Right ventricle myocardium inferior (tissue), 1 donor: Measurements from ENCODE around the gene SH3TC1. TPM values are rescaled to one million over a fixed set of nuclear protein-coding genes. Genes with fewer than 3 reads are reported as not detected.

Experiments used
- ATAC-seq: fragments of 200-7000 bp; cut with Tn5 transposase; one replicate; pipeline ENCODE4 v1.9.1; 2020; ENCODE audit warnings: mild to moderate bottlenecking, moderate library complexity
- DNase-seq: peaks from one replicate; pipeline ENCODE4 v3.0.0; 2021; ENCODE audit errors: missing footprints
- intact Hi-C: fragments of 100-400 bp; cut with DNase I; formaldehyde crosslinking; loops from one replicate; pipeline ENCODE4 v1.11.0; 2022
- total RNA-seq: library from RNA; stranded (reverse); fragmentation: NEBNext Ultra II Directional; extraction: Animal tissue kit (Norgen Biotek cat#: 25700); gene quantifications from one replicate; pipeline ENCODE4 v1.2.1, GENCODE V29; 2021
- donor health status: DM: no; HTN: yes; CAD: no; lungs with severe emphysema.

The SH3TC1 gene
- total RNA-seq, 1 donor from 2014 or later: 11.2 TPM

GRCh38 chr4:8233672-8234484 lies 34.8 kb downstream of the SH3TC1 start:
- DNase-seq: no peak
- ATAC-seq: no peak
- intact Hi-C loops: no loop called here

GRCh38 chr4:8234715-8235114 lies 35.6 kb downstream of the SH3TC1 start:
- DNase-seq (no peak), ATAC-seq (no peak)
- intact Hi-C loops: no loop called here

GRCh38 chr4:8235224-8235623 lies 36.1 kb downstream of the SH3TC1 start:
- intact Hi-C loops: no loop called here
- ATAC-seq: no peak
- no peak for DNase-seq

- no peak for DNase-seq
- intact Hi-C loops: no loop called here
- ATAC-seq: no peak
Measured at GRCh38 chr4:8235686-8236085, 36.6 kb downstream of the SH3TC1 start.

- intact Hi-C loops: no loop called here
- DNase-seq (peak; percentile 51), ATAC-seq (no peak)
Measured at GRCh38 chr4:8236106-8236919, 37.2 kb downstream of the SH3TC1 start.

GRCh38 chr4:8236920-8237195 lies 37.8 kb downstream of the SH3TC1 start:
- DNase-seq (no peak), ATAC-seq (no peak)
- intact Hi-C loops: no loop called here

GRCh38 chr4:8237256-8237989 lies 38.3 kb downstream of the SH3TC1 start:
- intact Hi-C loops: no loop called here
- ATAC-seq (no peak), DNase-seq (peak; percentile 67)

GRCh38 chr4:8238036-8238511 lies 39.0 kb downstream of the SH3TC1 start:
- ATAC-seq (no peak), DNase-seq (peak; percentile 70)
- intact Hi-C loops: no loop called here

- intact Hi-C loops: no loop called here
- ATAC-seq (no peak), DNase-seq (peak; percentile 63)
Measured at GRCh38 chr4:8238515-8239053, 39.5 kb downstream of the SH3TC1 start.

GRCh38 chr4:8239226-8239625 lies 40.1 kb downstream of the SH3TC1 start:
- ATAC-seq (no peak), DNase-seq (peak; percentile 59)
- intact Hi-C loops: no loop called here

- no peak for ATAC-seq
- peak; percentile 68 for DNase-seq
- intact Hi-C loops: loop anchor here (5.0 kb wide), 2 partner anchors 57 to 353 kb away; partner anchors contain the start of gene CPZ
Measured at GRCh38 chr4:8239661-8240060, 40.6 kb downstream of the SH3TC1 start.

- intact Hi-C loops: loop anchor here (5.0 kb wide), 2 partner anchors 58 to 352 kb away; partner anchors contain the start of gene CPZ
- DNase-seq (peak; percentile 65), ATAC-seq (no peak)
Measured at GRCh38 chr4:8240211-8241041, 41.3 kb downstream of the SH3TC1 start.

GRCh38 chr4:8241211-8241779 lies 42.2 kb downstream of the SH3TC1 start:
- ATAC-seq: no peak
- intact Hi-C loops: loop anchor here (5.0 kb wide), 2 partner anchors 59 to 351 kb away; partner anchors contain the start of gene CPZ
- DNase-seq: peak; percentile 65

- peak; percentile 93 for DNase-seq
- intact Hi-C loops: loop anchor here (1.0 to 5.0 kb wide), 4 partner anchors 27 to 350 kb away; partner anchors contain the start of genes CPZ and HTRA3
- ATAC-seq: peak; percentile 86
Measured at GRCh38 chr4:8241895-8242696, 43.0 kb downstream of the SH3TC1 start.

GRCh38 chr4:8242782-8243560 lies 43.9 kb downstream of the SH3TC1 start:
- intact Hi-C loops: loop anchor here (1.0 to 5.0 kb wide), 4 partner anchors 26 to 349 kb away; partner anchors contain the start of genes CPZ and HTRA3
- DNase-seq: peak; percentile 52
- ATAC-seq: no peak
